ENCODE data around the gene ATXN7.

The ATXN7 gene

DNA sequence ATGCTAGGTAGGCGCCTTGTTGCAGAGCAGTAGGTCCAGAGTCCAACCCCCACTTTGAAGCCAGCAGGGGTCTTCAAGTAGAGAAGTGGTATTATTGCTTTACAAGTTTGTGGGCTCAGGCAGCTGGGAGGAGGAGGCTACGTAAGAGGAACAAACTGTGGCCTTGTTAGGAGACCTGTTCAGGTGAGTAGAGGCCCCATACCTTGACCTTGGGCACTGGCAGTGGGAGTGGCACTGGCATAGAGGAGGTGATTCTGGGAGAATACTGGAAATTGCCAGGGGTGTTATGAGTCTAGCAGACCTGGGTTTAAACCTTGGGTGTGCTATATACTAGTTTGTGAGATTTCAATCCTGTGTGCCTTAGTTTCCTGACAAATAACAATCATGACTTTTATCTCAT, 83.1 kb downstream of the ATXN7 start:
- Histone ChIP-seq H3K9me3 (ENCODE audit: control insufficient read depth in 2 of 2, low read length in 2 of 2) (no peaks in the 10 kb centered on the region), H3K36me3 (ENCODE audit: control insufficient read depth in 2 of 2, insufficient read depth in 2 of 2, low read length in 2 of 2) (peaks cover 3% of the 10 kb centered on the region in 2 donors), H3K27me3 (ENCODE audit: control insufficient read depth in 2 of 2, insufficient read depth in 2 of 2, low read length in 2 of 2) (no peaks in the 10 kb centered on the region), H3K4me1 (ENCODE audit: control insufficient read depth in 2 of 2, insufficient read depth in 2 of 2, low read length in 2 of 2) (peaks cover 4% of the 10 kb centered on the region in 2 donors), H3K27ac (ENCODE audit: low read depth in 2 of 2, low read length in 2 of 2) (no peak overlapping the region), H3K4me3 (ENCODE audit: low read length in 2 of 2) (no peak overlapping the region), H3K9ac (ENCODE audit: low read depth in 1 of 2, low read length in 2 of 2) (no peak overlapping the region)

DNA sequence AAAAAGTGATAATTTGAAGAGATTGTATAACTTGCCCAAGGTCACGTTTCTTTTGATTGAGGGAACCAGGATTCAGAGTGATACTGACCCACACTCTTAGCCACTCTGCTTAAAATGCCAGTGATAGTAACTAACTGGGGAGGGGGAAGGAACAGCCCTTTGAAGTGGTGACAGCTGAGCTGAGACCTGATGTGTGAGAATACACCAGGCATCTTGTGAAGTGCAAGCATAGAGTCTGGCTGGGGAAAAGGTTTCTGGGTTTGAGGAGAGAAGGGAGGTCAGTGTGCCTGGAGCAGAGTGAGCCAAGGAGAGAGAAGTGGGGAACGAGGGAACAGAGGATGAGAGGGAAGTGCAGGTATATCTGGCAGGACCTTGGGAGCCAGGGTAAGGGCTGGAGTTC, 83.9 kb downstream of the ATXN7 start:
- Histone ChIP-seq H3K9me3 (ENCODE audit: control insufficient read depth in 2 of 2, low read length in 2 of 2) (no peaks in the 10 kb centered on the region), H3K27ac (ENCODE audit: low read depth in 2 of 2, low read length in 2 of 2) (no peak overlapping the region), H3K27me3 (ENCODE audit: control insufficient read depth in 2 of 2, insufficient read depth in 2 of 2, low read length in 2 of 2) (no peaks in the 10 kb centered on the region), H3K36me3 (ENCODE audit: control insufficient read depth in 2 of 2, insufficient read depth in 2 of 2, low read length in 2 of 2) (peaks cover 0 to 6% of the 10 kb centered on the region in 2 donors), H3K4me1 (ENCODE audit: control insufficient read depth in 2 of 2, insufficient read depth in 2 of 2, low read length in 2 of 2) (peaks cover 4% of the 10 kb centered on the region in 2 donors), H3K9ac (ENCODE audit: low read depth in 1 of 2, low read length in 2 of 2) (no peak overlapping the region), H3K4me3 (ENCODE audit: low read length in 2 of 2) (no peak overlapping the region)

DNA sequence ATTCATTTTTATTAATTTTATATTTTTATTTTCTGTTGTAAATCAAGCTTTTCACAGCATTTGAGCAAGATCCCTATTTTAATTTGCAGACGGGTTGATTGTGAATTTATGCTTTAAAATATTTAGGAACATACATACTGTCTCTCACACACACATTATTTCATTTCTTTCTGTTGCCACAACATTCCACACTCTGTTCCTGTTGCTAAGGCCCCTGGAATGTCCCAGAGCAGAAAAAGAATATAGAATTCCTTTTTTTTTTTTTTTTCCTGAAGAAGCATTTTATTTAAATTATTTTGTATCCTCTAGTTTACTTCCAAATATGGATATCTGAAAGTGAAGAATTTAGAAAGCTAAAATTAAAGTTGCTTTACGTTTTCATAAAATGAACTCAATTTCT, 85.3 kb downstream of the ATXN7 start:
- Histone ChIP-seq H3K36me3 (ENCODE audit: control insufficient read depth in 2 of 2, insufficient read depth in 2 of 2, low read length in 2 of 2) (peaks cover 0 to 10% of the 10 kb centered on the region in 2 donors), H3K4me3 (ENCODE audit: low read length in 2 of 2) (no peak overlapping the region), H3K27ac (ENCODE audit: low read depth in 2 of 2, low read length in 2 of 2) (no peak overlapping the region), H3K4me1 (ENCODE audit: control insufficient read depth in 2 of 2, insufficient read depth in 2 of 2, low read length in 2 of 2) (peaks cover 4% of the 10 kb centered on the region in 2 donors), H3K9ac (ENCODE audit: low read depth in 1 of 2, low read length in 2 of 2) (no peak overlapping the region), H3K9me3 (ENCODE audit: control insufficient read depth in 2 of 2, low read length in 2 of 2) (no peaks in the 10 kb centered on the region), H3K27me3 (ENCODE audit: control insufficient read depth in 2 of 2, insufficient read depth in 2 of 2, low read length in 2 of 2) (no peaks in the 10 kb centered on the region)

DNA sequence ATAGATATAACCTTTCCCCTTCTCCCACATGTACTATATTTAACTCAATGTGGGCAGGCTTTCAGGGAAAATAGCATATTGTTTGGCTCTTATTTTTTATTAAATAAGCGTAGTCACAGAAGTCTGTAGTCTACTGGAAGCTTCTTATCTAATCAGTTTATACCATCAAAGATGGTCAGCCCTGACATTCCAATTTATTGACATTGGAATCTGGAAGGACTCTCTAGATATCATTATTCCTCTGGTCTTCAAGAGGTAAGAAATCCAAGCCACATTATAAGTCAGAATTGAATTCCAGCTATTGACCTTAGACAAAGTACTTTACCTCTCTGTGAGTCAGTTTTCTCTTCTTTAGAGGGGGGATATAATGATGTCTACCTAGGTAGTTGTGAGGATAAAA, 87.0 kb downstream of the ATXN7 start:
- Histone ChIP-seq H3K4me1 (ENCODE audit: control insufficient read depth in 2 of 2, insufficient read depth in 2 of 2, low read length in 2 of 2) (peaks cover 3 to 4% of the 10 kb centered on the region in 2 donors), H3K9ac (ENCODE audit: low read depth in 1 of 2, low read length in 2 of 2) (no peak overlapping the region), H3K4me3 (ENCODE audit: low read length in 2 of 2) (no peak overlapping the region), H3K27me3 (ENCODE audit: control insufficient read depth in 2 of 2, insufficient read depth in 2 of 2, low read length in 2 of 2) (no peaks in the 10 kb centered on the region), H3K27ac (ENCODE audit: low read depth in 2 of 2, low read length in 2 of 2) (no peak overlapping the region), H3K36me3 (ENCODE audit: control insufficient read depth in 2 of 2, insufficient read depth in 2 of 2, low read length in 2 of 2) (peaks cover 0 to 10% of the 10 kb centered on the region in 2 donors), H3K9me3 (ENCODE audit: control insufficient read depth in 2 of 2, low read length in 2 of 2) (no peaks in the 10 kb centered on the region)

DNA sequence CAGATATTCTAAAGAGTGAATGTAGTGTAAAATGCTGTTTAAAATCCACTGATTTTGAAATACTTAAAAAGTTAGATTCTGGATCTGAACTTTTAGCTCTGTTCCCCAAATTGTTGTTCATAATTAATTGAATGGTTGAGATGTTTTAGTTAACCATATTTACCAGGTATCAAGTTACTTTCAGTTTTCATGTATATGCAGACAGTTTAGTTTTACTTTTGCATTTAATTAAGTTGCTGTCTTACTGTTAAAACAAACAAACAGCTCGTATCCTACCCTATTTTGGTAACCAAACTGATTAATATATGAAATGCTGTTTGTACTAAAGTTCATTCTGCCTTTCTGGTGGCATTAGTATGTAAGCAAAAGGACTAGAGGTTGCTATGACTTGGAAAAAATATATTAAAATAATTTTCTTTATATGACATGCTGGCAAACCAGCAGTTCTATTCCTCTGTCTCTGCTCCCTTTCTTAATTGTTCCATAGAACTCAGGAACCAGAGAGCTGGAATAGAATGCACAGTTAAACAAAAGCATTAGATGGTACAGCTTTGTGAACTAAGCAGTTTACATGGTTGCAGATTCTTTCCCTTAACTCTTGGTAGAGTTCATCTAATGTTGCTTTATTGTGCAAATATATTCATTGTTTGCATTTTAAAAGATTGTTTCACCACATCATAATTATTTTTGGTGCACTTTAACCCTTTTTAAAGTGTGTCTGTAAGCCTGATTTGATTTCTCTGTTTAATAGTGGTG, 88.0 kb downstream of the ATXN7 start:
- H3K9me3 ChIP-seq (ENCODE audit: control insufficient read depth in 2 of 2, low read length in 2 of 2) = no peaks in the 10 kb centered on the region
- no peak overlapping the region for H3K4me3 ChIP-seq (ENCODE audit: low read length in 2 of 2)
- H3K36me3 ChIP-seq (ENCODE audit: control insufficient read depth in 2 of 2, insufficient read depth in 2 of 2, low read length in 2 of 2) = peaks cover 0 to 10% of the 10 kb centered on the region in 2 donors
- H3K27ac ChIP-seq (ENCODE audit: low read depth in 2 of 2, low read length in 2 of 2) = no peak overlapping the region
- H3K9ac ChIP-seq (ENCODE audit: low read depth in 1 of 2, low read length in 2 of 2) = peak overlapping the region in 1 of 2 donors; percentile 8
- H3K27me3 ChIP-seq (ENCODE audit: control insufficient read depth in 2 of 2, insufficient read depth in 2 of 2, low read length in 2 of 2) = no peaks in the 10 kb centered on the region
- peaks cover 0 to 7% of the 10 kb centered on the region in 2 donors for H3K4me1 ChIP-seq (ENCODE audit: control insufficient read depth in 2 of 2, insufficient read depth in 2 of 2, low read length in 2 of 2)

DNA sequence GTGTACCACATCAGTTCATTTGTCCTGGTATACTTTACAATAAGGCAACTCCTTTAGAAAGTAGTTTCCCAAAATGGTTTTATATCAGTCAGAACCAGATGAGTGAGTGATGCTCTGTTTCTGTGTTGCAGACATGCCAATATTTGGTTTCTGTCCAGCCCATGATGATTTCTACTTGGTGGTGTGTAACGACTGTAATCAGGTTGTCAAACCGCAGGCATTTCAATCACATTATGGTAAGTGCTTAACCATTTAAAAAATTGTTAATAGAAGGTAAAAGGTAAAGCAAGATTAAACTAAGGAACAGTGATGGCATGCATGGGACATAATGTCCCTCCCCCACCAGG, 88.6 kb downstream of the ATXN7 start:
- Histone ChIP-seq H3K9me3 (ENCODE audit: control insufficient read depth in 2 of 2, low read length in 2 of 2) (no peaks in the 10 kb centered on the region), H3K4me3 (ENCODE audit: low read length in 2 of 2) (no peak overlapping the region), H3K4me1 (ENCODE audit: control insufficient read depth in 2 of 2, insufficient read depth in 2 of 2, low read length in 2 of 2) (peaks cover 0 to 7% of the 10 kb centered on the region in 2 donors), H3K27me3 (ENCODE audit: control insufficient read depth in 2 of 2, insufficient read depth in 2 of 2, low read length in 2 of 2) (no peaks in the 10 kb centered on the region), H3K9ac (ENCODE audit: low read depth in 1 of 2, low read length in 2 of 2) (no peak overlapping the region), H3K27ac (ENCODE audit: low read depth in 2 of 2, low read length in 2 of 2) (no peak overlapping the region), H3K36me3 (ENCODE audit: control insufficient read depth in 2 of 2, insufficient read depth in 2 of 2, low read length in 2 of 2) (peaks cover 0 to 10% of the 10 kb centered on the region in 2 donors)

DNA sequence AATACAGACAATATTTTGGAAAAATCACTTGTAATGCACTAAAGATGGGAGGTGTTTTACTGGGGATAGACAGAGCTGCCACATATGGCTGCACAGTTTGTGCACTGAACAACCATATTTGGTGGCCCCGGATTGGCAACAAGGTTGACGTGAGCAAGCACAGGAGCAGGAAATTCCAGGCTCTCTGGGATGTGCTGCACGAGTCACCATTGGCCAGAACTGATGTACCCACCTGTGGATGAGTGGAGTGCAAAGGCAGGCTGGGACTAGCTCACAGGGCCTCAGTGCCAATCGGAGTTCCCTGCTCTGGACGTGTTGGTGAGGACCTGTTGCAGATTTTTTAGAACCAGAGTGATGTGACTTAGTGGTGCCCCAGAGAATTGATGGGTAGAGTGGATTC, 90.5 kb downstream of the ATXN7 start:
- Histone ChIP-seq H3K27ac (ENCODE audit: low read depth in 2 of 2, low read length in 2 of 2) (no peak overlapping the region), H3K4me1 (ENCODE audit: control insufficient read depth in 2 of 2, insufficient read depth in 2 of 2, low read length in 2 of 2) (peaks cover 0 to 3% of the 10 kb centered on the region in 2 donors), H3K36me3 (ENCODE audit: control insufficient read depth in 2 of 2, insufficient read depth in 2 of 2, low read length in 2 of 2) (peaks cover 0 to 10% of the 10 kb centered on the region in 2 donors), H3K27me3 (ENCODE audit: control insufficient read depth in 2 of 2, insufficient read depth in 2 of 2, low read length in 2 of 2) (no peaks in the 10 kb centered on the region), H3K4me3 (ENCODE audit: low read length in 2 of 2) (no peak overlapping the region), H3K9me3 (ENCODE audit: control insufficient read depth in 2 of 2, low read length in 2 of 2) (no peaks in the 10 kb centered on the region), H3K9ac (ENCODE audit: low read depth in 1 of 2, low read length in 2 of 2) (no peak overlapping the region)

DNA sequence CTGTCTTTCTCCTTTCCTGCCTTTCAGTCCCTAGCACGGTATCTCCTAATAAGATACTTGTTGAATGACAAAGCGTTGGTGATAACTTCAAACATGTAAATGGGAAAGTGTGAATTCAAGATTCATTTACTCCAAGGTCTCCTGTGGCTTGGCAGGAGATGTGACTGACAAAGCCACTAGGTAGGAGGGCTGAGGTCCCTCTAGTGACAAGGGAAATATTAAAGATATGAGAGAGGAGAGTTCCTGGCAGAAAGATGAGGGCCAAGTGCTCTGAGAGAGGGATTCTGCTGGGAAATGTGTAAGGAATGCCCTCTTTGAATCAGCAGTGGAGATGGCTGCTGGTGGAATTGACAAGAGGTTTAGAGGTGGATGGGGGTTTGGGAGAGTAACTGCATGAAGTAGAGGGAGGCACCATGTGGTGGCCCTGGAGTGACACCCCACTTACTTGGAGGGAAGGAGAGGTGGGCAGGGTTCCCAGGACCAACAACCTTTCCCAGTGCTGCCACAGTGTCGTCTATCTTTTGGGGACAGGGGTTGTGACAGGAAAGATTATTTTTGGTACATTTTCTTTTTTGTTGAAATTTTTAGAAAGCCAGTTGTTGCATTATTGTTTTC, 91.5 kb downstream of the ATXN7 start:
- no peak overlapping the region for H3K27ac ChIP-seq (ENCODE audit: low read depth in 2 of 2, low read length in 2 of 2)
- peaks cover 3% of the 10 kb centered on the region in 2 donors for H3K4me1 ChIP-seq (ENCODE audit: control insufficient read depth in 2 of 2, insufficient read depth in 2 of 2, low read length in 2 of 2)
- no peak overlapping the region for H3K9ac ChIP-seq (ENCODE audit: low read depth in 1 of 2, low read length in 2 of 2)
- no peak overlapping the region for H3K4me3 ChIP-seq (ENCODE audit: low read length in 2 of 2)
- H3K27me3 ChIP-seq (ENCODE audit: control insufficient read depth in 2 of 2, insufficient read depth in 2 of 2, low read length in 2 of 2) = no peaks in the 10 kb centered on the region
- no peaks in the 10 kb centered on the region for H3K9me3 ChIP-seq (ENCODE audit: control insufficient read depth in 2 of 2, low read length in 2 of 2)
- peaks cover 0 to 10% of the 10 kb centered on the region in 2 donors for H3K36me3 ChIP-seq (ENCODE audit: control insufficient read depth in 2 of 2, insufficient read depth in 2 of 2, low read length in 2 of 2)

DNA sequence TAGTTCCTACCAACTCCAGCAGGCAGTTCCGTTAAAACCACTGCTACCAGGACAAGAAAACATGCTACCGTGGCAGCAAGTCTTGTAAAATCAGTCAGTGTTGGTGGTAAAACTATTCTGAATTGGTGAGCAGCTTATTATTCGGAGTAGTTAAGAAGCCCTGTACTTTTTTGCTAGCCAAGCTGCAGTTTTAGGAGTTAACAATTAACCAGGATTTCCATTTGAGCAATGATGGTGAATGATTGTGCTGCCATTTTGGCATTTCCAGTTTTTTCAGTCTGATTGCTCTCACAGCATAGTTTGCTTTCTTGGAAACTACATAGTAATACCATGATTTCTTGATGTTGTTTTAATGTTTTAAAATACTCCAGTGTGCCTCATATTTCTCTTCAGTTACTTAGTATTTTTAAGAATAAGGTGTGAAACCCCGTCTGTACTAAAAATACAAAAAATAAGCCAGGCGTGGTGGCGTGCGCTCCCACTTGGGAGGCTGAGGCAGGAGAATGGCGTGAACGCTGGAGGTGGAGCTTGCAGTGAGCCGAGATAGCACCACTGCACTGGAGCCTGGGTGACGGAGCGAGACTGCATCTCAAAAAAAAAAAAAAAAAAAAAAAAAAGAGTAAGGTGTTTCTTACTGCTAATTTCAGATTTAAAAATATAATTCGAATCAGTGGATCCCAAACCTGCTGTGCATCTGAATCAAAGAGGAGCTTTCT, 92.3 kb downstream of the ATXN7 start:
- Histone ChIP-seq H3K9me3 (ENCODE audit: control insufficient read depth in 2 of 2, low read length in 2 of 2) (no peaks in the 10 kb centered on the region), H3K27ac (ENCODE audit: low read depth in 2 of 2, low read length in 2 of 2) (no peak overlapping the region), H3K27me3 (ENCODE audit: control insufficient read depth in 2 of 2, insufficient read depth in 2 of 2, low read length in 2 of 2) (no peaks in the 10 kb centered on the region), H3K36me3 (ENCODE audit: control insufficient read depth in 2 of 2, insufficient read depth in 2 of 2, low read length in 2 of 2) (peaks cover 0 to 10% of the 10 kb centered on the region in 2 donors), H3K9ac (ENCODE audit: low read depth in 1 of 2, low read length in 2 of 2) (no peak overlapping the region), H3K4me1 (ENCODE audit: control insufficient read depth in 2 of 2, insufficient read depth in 2 of 2, low read length in 2 of 2) (peaks cover 3 to 5% of the 10 kb centered on the region in 2 donors), H3K4me3 (ENCODE audit: low read length in 2 of 2) (no peak overlapping the region)

DNA sequence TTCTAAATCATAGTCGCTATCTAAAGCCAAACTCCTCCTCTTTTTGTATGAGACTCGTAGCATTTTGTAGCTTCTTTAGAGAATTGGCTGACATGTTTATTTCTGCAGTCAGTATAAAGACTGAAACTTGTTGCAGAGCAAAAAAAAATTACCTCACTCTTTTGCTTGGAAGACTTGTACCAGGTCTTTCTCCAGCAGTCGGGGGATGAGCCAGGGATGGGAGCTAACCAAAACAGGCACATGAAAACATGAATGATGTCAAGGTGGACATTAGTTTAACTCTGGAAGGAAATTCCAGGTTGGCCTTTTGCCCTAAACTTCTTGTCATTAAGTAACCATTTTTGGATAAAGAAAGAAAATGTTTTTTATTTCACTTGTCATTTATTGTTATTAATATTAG, 95.5 kb downstream of the ATXN7 start:
- peaks cover 3 to 10% of the 10 kb centered on the region in 2 donors for H3K4me1 ChIP-seq (ENCODE audit: control insufficient read depth in 2 of 2, insufficient read depth in 2 of 2, low read length in 2 of 2)
- H3K27me3 ChIP-seq (ENCODE audit: control insufficient read depth in 2 of 2, insufficient read depth in 2 of 2, low read length in 2 of 2) = no peaks in the 10 kb centered on the region
- H3K27ac ChIP-seq (ENCODE audit: low read depth in 2 of 2, low read length in 2 of 2) = no peak overlapping the region
- H3K4me3 ChIP-seq (ENCODE audit: low read length in 2 of 2) = no peak overlapping the region
- no peaks in the 10 kb centered on the region for H3K9me3 ChIP-seq (ENCODE audit: control insufficient read depth in 2 of 2, low read length in 2 of 2)
- H3K9ac ChIP-seq (ENCODE audit: low read depth in 1 of 2, low read length in 2 of 2) = no peak overlapping the region
- no peaks in the 10 kb centered on the region for H3K36me3 ChIP-seq (ENCODE audit: control insufficient read depth in 2 of 2, insufficient read depth in 2 of 2, low read length in 2 of 2)
